MM.1S (cell line): ENCODE measurements around the gene NCBP1.

ENCODE experiments used
- DNase-seq: peaks from one replicate; pipeline ENCODE4 v3.0.0-alpha.2; 2015
- H2AFZ ChIP-seq: fragments of 300-600 bp; sonication (generic); 2 replicates; pipeline ENCODE4 v1.6.0; 2016; ENCODE audit warnings: antibody characterized with exemption, low read length
- H3F3A ChIP-seq: fragments of 300-600 bp; sonication (generic); 2 replicates; pipeline ENCODE4 v1.6.1; 2016; ENCODE audit warnings: mild to moderate bottlenecking, antibody characterized with exemption, low read length, moderate library complexity, mixed read lengths; ENCODE audit not compliant: insufficient read depth
- H3K27ac ChIP-seq: fragments of 300-600 bp; sonication (generic); 2 replicates; pipeline ENCODE4 v1.5.1; 2016; ENCODE audit warnings: mild to moderate bottlenecking, low read length
- H3K27me3 ChIP-seq: fragments of 300-600 bp; sonication (generic); replicated peaks from 2 replicates; pipeline ENCODE4 v1.6.0; 2016; ENCODE audit warnings: low read length; ENCODE audit not compliant: insufficient read depth
- H3K36me3 ChIP-seq: fragments of 300-600 bp; sonication (generic); replicated peaks from 2 replicates; pipeline ENCODE4 v1.6.1; 2016; ENCODE audit warnings: mild to moderate bottlenecking, low read length, mixed read lengths; ENCODE audit not compliant: insufficient read depth
- H3K4me1 ChIP-seq: fragments of 300-600 bp; sonication (generic); 2 replicates; pipeline ENCODE4 v1.6.1; 2016; ENCODE audit warnings: low read length, mixed read lengths
- H3K4me2 ChIP-seq: fragments of 300-600 bp; sonication (generic); 2 replicates; pipeline ENCODE4 v1.6.0; 2016; ENCODE audit warnings: low read depth, low read length
- H3K4me3 ChIP-seq: fragments of 300-600 bp; sonication (generic); 2 replicates; pipeline ENCODE4 v1.5.1; 2016; ENCODE audit warnings: low read length, mixed read lengths
- H3K79me2 ChIP-seq: fragments of 300-600 bp; sonication (generic); 2 replicates; pipeline ENCODE4 v1.6.1; 2016; ENCODE audit warnings: mixed run types, low read length, mixed read lengths
- H3K9ac ChIP-seq: fragments of 300-600 bp; sonication (generic); 2 replicates; pipeline ENCODE4 v1.6.1; 2016; ENCODE audit warnings: low read length, mixed read lengths
- H3K9me2 ChIP-seq: fragments of 300-600 bp; sonication (generic); replicated peaks from 2 replicates; pipeline ENCODE4 v1.6.1; 2016; ENCODE audit warnings: mild to moderate bottlenecking, low read length, mixed read lengths; ENCODE audit not compliant: insufficient read depth
- H3K9me3 ChIP-seq: fragments of 300-600 bp; sonication (generic); replicated peaks from 2 replicates; pipeline ENCODE4 v1.6.1; 2016; ENCODE audit warnings: mild to moderate bottlenecking, low read length, mixed read lengths; ENCODE audit not compliant: insufficient read depth
- H4K20me1 ChIP-seq: fragments of 300-600 bp; sonication (generic); 2 replicates; pipeline ENCODE4 v1.6.1; 2016; ENCODE audit warnings: mild to moderate bottlenecking, low read length, moderate library complexity, mixed read lengths; ENCODE audit not compliant: insufficient read depth
- CTCF ChIP-seq: fragments of 300-600 bp; sonication (generic); IDR thresholded peaks from 2 replicates; pipeline ENCODE4 v1.5.1; 2016; ENCODE audit warnings: antibody characterized with exemption, low read length, mixed read lengths
- EZH2 ChIP-seq: fragments of 300-600 bp; sonication (generic); optimal IDR thresholded peaks from 2 replicates; pipeline ENCODE3; 2017; ENCODE audit warnings: low read depth, mild to moderate bottlenecking, antibody characterized with exemption, low read length, mixed read lengths
- EZH2phosphoT487 ChIP-seq: fragments of 300-600 bp; sonication (generic); IDR thresholded peaks from 2 replicates; pipeline ENCODE4 v1.6.1; 2018; ENCODE audit warnings: antibody characterized with exemption, low read length

The NCBP1 gene

DNA sequence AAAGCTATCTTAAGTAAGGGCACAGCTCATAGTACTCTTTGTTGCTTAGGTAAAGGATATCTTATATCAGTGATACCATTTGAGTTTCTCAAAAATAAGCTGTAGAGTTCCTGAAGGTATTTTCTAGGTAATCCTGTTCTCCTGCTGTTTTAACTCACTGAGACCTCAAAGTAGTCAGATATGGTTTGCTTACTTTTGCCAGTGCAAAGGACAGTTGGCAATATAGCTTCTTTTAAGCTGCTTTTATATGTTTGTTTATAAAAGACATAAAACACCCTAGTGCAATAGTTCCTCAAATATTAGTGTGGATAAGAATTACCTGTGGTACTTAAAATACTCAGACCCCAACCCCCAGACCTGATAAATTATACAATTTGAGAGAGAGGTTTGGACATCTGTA lies 12.1 kb downstream of the NCBP1 start:
- no peak overlapping the region for H3K4me2 ChIP-seq
- TF ChIP-seq EZH2 (no peak), EZH2phosphoT487 (no peak), CTCF (no peak)
- H3K9me3 ChIP-seq: no peaks in the 10 kb centered on the region
- no peak for DNase-seq
- H3K9ac ChIP-seq: no peak overlapping the region
- no peaks in the 10 kb centered on the region for H3K9me2 ChIP-seq
- H3K27me3 ChIP-seq: no peaks in the 10 kb centered on the region
- no peak overlapping the region for H3K4me3 ChIP-seq
- H3K27ac ChIP-seq: no peak overlapping the region
- H3K79me2 ChIP-seq: peaks cover 42% of the 10 kb centered on the region
- H4K20me1 ChIP-seq: no peaks in the 10 kb centered on the region
- no peaks in the 10 kb centered on the region for H3F3A ChIP-seq
- no peak overlapping the region for H2AFZ ChIP-seq
- peaks cover 24% of the 10 kb centered on the region for H3K36me3 ChIP-seq
- H3K4me1 ChIP-seq: no peaks in the 10 kb centered on the region

GRCh38 chr9:97647996-97648395 lies 14.4 kb downstream of the NCBP1 start:
- Histone ChIP-seq H3F3A (no peaks in the 10 kb centered on the region), H3K4me3 (no peak overlapping the region), H4K20me1 (no peaks in the 10 kb centered on the region), H2AFZ (no peak overlapping the region), H3K36me3 (peaks cover 28% of the 10 kb centered on the region), H3K27ac (no peak overlapping the region), H3K4me2 (no peak overlapping the region), H3K27me3 (no peaks in the 10 kb centered on the region), H3K4me1 (no peaks in the 10 kb centered on the region), H3K9me2 (no peaks in the 10 kb centered on the region), H3K9ac (no peak overlapping the region), H3K79me2 (peaks cover 31% of the 10 kb centered on the region), H3K9me3 (no peaks in the 10 kb centered on the region)
- TF ChIP-seq EZH2phosphoT487 (no peak), CTCF (no peak), EZH2 (no peak)
- DNase-seq: no peak

DNA sequence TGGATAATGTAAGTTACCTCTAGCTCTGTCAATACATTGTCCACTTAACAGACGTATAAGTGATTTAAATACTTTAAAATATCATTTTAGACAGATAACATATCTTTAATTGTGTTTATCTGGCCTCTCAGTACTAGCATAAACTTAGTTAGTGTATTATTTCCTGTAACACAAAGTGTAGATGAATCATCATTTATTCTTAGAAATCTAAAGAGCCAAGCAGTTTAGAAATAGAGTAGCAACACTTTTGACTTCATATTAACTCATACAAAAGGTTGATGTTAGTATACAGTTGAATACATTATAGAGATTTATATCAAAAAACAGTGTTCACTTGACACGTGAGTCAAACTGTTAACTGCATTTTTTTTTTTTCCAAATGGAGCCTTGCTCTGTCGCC lies 18.0 kb downstream of the NCBP1 start:
- H2AFZ ChIP-seq: no peak overlapping the region
- DNase-seq: no peak
- peaks cover 39% of the 10 kb centered on the region for H3K36me3 ChIP-seq
- H3K27me3 ChIP-seq: no peaks in the 10 kb centered on the region
- H3K9me2 ChIP-seq: no peaks in the 10 kb centered on the region
- no peak overlapping the region for H3K9ac ChIP-seq
- H3K4me2 ChIP-seq: no peak overlapping the region
- TF ChIP-seq CTCF (no peak), EZH2phosphoT487 (no peak), EZH2 (no peak)
- H3F3A ChIP-seq: no peaks in the 10 kb centered on the region
- no peaks in the 10 kb centered on the region for H3K9me3 ChIP-seq
- no peaks in the 10 kb centered on the region for H4K20me1 ChIP-seq
- H3K27ac ChIP-seq: no peak overlapping the region
- no peaks in the 10 kb centered on the region for H3K4me1 ChIP-seq
- H3K4me3 ChIP-seq: no peak overlapping the region
- H3K79me2 ChIP-seq: peaks cover 16% of the 10 kb centered on the region; the same call in 1 of the 2 replicates
